Measurements from ENCODE around the gene APBB2.

The APBB2 gene

DNA sequence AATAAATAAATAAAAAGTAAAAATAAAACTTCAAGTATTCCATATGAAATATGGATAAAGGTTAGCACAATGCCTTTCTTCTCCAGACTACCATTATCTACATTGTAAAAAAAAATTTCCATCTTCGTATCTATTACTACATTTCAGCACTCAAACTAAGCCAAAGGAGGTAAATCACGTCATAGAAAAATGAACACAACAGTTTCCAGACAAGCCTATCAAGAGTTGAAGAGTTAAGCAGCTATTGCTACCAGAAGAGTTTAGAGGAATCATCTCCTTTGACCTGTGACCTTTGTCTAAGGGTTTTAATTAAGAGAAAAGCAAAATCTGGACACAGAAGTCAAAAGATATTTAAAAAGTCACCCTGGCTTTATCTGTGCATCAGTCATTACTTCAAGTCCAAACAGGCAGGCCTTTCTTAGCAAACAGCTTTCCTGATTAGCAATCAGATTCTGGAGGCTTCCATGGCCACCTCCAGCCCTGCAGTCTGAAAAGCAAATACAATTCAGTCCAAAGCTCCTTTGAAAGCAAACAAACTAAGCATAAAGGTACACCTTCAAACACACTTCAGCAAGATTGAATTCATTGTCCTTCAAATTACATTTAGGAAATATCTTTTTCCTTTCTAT is 82.2 kb downstream of the APBB2 start:
- no peak for DNase-seq

DNA sequence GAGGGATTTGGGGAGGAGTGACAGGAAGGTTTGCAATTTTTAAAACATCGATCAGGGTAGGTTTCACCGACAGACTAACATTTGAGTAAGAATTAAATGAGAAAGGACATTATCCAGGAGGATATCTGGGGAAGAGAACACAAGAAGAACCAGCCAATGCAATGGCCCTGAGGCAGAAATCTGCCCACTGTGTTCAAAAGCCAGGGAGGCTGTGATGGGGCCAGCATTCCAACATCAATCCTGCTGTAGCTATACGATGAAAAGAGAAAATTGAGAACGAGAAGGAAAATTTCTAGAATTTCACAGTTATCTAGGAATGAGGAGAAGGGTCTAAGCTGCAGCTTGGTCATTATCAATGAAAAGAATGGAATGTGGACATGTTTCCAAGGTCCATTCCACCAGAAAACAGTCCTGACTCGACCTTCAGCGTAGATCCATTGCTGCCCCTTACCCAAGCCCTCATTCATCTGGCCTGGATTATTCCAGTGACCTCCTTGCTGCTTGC is 84.4 kb downstream of the APBB2 start:
- DNase-seq = no peak

DNA sequence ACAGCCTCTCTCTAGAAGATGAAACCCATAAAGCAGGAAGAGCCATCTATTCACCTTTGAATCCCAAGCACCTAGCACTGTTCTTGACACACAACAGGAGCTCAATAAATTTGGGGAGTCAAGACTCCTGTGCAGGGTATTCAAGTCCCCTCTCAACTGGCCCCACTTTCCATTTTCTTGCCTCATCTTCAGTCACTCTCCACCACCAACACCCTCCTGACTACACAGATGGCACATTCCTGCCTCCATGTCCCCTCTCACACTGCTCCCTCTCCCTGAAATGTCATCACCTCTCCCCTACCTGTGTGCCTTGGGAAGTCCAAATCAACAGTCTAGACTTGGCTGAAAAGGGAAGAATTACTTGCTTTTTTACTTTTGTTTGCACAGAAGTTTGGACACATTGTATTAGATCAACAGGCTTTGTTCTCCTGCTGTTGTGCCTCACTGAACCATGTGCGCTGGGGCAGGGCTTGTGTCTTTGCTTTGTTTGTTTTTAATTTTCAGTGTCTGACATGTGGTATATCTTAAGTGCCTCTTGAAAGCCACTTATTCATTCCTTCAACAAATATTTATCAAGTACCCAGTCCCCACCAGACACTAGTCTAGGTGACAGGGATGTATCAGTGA is 85.1 kb downstream of the APBB2 start:
- DNase-seq = no peak

DNA sequence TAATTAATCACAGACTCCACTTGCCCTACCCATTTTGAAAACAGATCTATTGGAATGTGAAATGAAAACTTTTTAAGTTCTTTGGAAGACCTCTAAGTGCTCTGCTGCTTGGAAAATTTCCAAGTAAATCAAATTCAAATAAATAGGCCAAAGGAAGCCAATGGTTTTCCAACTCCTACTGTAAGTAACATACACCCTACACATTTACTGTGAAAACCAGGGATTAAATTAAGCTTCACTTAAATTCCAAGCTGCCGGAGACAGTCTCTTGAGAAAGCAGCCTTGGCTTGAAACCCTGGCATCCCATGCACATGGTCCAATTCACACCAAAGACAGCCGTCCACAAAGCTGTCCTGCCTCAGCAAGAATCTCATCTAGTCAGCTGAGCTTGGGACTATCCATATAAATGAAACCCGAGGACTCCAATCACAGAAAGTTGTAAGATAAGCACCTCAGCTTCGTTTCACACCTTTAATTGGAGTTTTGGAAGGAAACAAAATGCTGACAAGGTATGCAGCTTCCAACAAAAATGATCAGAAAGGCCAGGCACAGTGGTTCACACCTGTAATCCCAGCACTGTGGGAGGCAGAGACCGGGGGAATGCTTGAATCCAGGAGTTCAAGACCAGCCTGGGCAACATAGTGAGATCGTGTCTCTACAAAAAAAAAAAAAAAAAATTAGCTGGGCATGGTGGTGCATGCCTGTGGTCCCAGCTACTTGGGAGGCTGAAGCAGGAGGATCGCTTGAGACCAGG is 88.6 kb downstream of the APBB2 start:
- no peak for DNase-seq

DNA sequence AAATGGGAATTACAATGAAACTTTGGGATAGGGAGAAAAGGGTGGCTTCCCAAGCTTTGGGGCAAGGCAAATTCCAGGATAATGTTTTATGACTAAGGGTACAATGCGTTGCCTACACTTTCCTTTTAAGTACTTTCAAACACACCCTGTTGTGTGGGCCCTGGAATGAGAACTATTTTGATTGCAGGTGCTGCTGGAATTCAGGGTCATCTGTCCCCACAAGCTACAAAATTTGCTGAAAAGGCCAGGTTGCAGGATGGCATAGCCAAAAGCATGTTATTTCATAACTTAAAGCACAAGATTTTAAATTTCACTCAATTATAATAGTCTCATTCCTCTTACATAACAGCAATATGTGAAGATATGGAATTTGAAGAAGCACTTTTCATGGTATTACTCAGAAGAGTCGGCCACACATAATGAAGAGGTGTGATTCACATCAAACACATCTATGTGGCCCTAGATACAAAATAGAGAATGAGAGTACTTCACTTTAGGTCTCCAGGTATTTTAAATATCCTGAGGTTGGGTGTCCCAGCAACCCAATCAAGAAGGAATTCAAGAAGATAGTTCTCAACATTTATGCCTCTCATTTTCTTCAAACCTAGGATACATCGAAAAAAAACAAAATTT is 89.3 kb downstream of the APBB2 start:
- no peak for DNase-seq

DNA sequence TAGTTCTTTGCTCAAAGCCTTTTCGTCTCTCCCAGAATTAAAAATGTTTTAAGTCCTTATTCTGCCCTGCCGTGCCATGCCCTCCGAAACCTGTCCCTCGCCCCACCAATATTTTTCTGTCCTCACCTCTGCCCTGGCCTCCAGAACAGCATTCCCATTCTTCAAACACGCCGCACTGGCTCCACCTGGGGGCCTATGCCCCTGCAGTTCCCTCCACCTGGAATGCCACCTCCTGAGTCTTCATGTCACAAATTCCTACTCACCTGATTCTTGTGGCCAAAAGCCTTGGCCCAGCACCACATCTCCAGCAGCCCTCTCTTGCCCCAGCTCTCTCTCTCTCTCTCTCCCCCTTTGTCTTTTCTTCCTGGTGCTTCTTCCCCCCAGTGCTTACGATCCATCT is 91.6 kb downstream of the APBB2 start:
- no peak for DNase-seq

DNA sequence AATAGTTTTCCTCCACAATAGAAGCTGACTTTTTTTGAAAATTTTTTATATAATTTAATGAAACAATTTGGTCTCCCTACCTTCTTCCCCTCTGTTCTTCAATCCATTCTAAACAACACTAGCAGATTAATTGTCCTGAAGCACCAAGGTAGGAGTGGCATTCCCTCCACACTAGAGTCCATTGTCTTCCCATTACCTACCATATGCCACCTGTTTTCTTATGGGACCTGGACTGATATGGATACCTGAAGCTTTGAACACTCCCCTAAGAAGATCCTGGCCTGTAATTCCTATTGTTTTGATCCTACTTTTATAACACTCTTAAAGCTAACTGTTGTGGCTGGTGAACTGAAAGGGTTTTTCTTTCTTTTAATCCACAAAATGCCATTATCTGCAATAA is 92.0 kb downstream of the APBB2 start:
- DNase-seq = no peak

DNA sequence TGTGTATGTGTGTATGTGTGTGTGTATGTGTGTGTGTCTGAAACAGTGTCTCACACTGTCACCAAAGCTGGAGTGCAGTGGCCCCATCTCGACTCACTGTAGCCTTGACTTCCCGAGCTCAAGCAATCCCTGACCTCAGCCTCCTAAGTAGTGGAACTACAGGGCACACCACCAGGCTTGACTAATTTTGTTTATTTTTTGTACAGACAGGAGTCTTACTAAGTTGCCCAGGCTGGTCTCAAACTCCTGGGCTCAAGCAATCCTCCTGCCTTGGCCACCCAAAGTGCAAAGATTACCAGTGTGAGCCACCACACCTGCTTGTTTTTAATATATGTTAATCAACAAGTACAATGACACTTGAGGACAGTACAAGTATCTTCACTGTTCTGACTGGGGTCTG is 92.4 kb downstream of the APBB2 start:
- DNase-seq = no peak

DNA sequence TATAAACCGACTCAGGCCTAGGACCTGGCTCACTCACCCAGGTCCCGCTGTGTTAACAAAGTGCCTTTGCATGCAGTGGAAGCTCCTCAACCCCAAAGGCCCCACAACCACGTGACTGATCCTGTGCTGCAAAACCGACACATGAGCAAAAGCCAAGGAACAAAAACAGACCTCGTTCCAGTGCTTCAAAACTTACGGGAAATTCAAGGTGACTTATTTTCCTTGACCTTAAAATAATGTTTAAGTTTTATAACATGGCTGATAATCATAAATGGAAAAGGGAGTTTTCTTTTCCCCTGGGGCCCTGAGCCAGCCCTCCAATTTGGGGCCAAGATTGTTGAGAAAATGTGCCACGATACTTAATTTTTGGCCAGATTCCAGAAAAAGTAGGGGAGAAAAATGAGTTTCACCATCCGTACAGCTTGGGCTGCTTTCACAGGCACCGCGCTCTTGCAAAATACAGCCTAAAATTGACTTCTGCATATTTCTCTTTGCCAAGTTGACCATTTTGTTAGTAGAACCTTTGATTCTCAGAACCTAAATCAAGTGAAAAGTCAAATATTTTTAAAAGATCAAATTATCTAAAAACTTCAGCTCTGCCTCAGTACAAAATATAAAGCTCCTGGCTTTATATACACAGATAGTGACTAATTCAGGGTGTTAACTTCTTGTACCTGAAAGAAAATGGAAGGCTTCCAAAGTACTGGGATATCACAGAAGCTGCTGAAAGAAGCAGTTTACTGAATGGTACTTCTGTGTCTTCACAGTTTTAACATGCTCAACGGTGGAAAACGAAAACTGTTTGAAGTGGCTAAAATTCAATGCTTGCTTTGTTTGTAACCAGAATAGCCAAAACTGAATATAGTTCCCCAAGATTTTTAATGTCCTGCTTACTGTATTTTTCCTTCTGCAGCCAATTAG is 93.8 kb downstream of the APBB2 start:
- DNase-seq = no peak

DNA sequence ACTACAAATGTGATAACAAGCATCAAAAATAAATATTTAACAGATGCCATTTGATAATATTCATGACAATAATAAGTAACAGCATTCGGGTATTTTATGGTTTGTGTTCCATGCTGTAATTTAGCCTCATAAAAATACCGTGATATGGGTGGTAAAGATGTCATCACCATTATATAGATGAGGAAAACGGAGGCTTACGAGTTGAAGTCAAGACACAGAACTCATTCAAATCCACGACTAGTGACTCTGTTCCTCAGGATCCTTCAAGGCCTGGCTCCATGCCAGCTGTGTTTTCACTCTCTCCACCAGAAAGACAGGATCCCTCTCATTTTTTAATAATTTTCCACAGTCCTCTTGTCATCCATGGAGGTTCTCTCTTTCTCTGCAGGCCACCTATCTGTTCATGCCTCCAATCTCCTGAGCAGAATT is 94.5 kb downstream of the APBB2 start:
- DNase-seq = no peak

DNA sequence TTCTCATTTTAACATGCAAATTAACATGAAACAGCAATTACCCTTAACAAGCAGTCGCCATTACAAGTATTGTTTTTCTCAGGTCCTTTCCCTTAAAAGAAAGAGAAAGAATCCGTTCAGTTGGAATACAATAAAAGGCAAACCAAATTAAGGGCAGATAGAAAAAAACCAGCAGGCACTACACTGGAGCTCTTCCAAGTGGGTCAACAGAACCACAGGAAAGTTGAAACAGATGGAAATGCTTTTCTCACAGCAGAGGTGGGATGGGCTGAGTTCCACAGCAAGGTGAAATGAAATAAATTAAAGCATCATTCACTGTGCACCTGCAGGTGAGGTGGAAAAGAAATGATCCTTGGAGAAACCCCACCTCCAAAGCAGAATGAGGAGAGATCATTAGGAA is 102.6 kb downstream of the APBB2 start:
- no peak for DNase-seq

DNA sequence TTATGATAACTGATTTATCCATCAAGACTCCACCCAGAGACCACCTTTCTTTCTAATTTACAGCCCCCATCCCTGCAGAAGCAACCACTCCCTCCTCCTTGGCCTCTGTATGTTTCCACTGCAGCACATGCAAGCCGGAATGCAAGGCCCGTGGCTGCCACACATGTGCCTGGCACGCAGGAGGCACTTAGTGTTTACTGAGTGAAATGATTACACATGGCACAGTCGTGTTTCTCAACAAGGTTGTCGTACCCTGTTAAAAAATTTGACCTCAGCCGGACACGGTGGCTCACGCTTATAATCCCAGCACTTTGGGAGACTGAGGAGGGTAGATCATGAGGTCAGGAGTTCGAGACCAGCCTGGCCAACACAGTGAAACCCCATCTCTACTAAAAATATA is 104.3 kb downstream of the APBB2 start:
- no peak for DNase-seq

DNA sequence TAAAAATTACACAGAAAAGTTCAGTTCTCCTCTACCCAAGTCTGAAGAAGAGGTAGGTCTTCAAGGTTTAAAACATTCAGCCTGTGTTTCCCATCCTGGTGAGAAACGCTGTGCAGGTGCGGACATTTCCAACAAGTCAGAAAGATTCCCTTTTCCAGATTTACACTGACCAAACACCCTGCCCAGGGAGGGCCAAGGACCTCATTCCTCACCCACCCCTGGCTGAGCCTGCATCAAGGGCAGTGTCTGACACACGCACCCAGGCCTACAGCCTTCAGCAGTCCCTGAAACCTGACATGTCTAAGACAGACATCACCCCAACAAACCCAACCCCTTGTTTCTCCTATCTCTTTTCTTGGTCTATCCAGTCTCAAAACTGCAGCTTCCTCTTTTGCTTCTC is 105.9 kb downstream of the APBB2 start:
- no peak for DNase-seq

DNA sequence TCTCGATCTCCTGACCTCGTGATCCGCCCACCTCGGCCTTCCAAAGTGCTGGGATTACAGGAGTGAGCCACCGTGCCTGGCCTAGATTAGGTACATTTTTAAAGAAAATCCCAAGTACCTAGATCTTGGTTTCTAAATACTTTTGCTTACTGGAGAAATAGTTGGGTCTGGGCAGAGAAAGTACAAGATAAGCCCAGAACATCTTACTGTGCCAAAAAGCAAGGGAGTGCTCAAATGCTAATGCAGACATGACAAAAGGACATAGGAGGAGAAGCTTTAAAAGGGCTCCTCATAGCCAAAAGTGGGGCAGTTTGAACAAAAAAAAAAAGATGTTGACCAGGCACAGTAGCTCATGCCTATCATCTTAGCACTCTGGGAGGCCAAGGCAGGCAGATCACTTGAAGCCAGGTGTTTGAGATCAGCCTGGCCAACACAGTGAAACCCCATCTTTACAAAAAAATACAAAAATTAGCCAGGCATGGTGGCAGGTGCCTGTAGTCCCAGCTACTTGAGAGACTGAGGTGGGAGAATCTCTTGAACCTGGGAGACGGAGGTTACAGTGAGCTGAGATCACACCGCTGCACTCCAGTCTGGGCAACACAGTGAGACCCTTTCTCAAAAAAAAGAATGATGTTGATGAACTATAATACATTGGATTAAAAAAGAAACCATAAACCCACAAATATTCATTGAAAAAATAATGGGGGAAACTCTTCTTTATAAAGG is 107.5 kb downstream of the APBB2 start:
- no peak for DNase-seq

DNA sequence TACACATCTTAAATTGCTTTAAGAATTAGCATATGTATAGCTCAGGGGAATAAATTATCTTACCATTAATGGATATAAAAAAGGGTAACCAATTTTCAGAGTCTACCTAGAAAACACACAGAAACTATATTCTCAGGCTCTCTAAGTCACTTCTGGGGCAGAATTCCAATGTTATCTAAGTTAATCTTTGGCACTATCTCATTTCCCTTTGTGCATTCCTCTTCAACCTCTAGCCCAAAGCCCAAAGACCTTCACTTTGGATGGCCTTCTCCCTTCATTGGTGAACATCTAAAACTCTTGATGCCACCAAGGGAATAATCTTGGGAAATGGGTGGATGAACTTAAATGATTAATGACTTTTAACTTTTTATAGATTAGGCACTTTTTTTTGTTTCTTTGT is 108.3 kb downstream of the APBB2 start:
- no peak for DNase-seq

DNA sequence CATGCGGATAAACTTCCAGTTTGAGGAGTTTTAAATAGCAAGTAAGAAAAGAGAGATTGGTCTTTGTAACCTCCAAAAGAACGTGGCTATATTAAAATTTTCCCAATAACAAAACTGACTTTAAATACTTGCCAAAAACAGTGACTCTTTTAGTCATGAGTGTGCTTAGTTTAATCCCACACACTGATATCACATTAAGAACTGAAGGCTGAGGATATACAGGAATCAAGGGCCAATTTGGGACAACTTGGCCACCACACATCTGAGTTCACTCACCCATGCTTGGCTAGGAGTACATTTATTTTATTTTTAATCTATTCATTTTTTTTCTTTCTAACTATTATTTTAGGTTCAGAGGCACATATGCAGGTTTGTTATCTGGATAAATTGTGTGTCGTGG is 110.2 kb downstream of the APBB2 start:
- no peak for DNase-seq

DNA sequence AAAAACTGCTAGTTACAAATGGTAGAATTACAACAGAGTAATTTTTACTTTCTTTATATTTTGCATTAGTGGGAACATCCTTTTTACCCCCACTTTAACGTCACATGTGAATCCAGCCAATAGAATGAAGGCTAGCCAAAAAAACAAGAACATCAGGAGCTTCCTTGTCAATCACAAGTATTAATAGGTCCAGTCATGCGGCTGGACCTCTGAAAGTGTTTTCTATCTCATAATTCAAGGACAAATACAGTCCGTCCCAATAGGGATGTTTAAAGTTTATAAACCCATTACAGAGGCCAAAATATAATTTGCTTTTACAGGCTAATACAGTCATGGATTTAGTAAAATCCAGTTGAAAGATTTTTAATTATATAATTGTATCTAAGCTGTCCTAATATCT is 110.7 kb downstream of the APBB2 start:
- DNase-seq = no peak

DNA sequence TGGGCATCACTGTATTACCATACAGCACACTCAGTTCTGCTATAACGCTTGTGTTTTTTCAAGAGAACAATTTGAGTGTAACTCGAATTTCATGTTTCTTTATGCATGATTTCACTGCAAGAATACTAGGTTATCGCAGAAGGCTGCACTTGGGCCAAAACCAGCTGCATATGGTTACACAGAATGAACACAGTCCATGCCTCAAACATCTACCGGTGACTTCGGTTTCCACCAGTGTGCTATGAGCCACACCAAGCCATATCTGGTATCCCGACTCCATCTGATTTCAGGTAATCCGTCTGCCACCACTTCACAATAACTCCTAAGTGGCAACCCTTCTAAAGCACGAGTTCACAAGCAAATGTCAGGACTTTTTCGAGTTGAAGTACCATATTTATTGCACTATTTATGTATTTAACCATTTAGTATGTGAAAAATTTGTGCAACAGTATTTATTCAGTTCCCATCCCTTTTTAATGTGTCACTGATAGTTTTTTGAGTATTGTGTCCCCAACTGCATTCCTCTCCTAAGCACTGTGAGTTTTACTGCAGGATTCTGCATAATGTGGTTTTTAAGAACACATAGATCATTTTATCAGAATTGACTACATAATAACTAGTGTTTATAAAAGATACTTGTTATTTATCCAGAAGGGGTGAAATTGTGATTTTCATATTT is 111.8 kb downstream of the APBB2 start:
- DNase-seq = no peak

DNA sequence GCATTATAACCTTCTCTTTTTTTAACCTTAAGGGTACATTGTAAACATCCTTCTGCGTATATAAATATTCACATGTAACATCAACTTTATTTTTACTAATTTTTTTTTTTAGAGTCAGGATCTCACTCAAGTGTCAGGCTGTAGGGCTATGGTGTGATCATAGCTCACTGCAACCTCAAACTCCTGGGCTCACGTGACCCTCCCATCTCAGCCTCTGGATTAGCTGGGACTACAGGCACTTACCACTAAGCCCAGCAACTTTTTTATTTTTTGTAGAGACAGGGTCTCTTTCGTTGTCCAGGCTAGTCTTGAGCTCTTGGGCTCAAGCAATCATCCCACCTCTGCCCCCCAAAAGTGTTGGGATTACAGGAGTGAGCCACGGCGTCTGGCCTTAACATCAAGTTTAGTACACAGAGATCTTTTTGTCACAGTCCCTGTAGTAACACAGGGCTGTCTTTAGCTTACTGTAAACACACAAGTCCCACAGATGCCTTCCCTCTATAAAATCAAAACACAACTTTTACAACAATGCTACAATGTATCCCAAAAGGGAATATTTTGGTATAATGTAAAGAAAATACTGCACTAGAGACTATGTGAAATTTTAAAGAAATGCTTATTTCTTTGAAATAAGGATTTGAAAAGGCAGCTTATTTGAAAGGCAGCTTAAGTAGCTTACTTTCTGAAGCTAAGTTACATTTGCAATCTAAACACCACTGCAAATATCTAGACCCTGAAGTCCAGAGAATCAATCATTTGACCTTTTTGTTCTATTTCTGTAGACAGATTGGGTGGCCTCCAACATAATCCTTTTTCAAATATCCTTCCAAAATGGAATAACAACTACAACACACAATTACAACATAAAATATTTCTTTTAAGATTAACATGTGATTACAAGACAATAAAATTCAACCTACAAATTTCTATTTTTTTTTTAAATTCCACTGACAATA is 116.0 kb downstream of the APBB2 start:
- DNase-seq = no peak

DNA sequence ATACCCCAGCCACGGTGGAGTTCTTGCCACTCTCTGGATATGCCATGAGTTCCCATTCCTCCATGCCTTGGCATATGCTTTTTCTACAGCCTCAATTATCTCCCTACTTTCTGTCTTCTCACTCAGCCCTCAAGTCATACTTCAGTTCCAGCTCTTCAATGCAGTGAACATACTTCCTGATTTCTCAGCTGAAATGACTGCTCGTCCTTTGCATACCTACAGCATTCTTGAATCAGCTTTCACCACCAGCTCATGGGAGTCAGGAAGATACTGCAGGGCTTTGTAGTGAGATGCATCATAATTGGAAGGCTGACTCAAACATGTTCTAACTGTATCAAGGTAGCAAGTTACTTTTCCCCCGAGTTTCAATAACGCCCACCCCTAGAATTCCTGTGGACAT is 118.4 kb downstream of the APBB2 start:
- no peak for DNase-seq
